Muscle layer of duodenum (tissue), 2 donors: ENCODE results near the gene TYW1.
"Not testable (repeated sequence)": the region's sequence is repeated elsewhere in the genome, so short reads cannot be mapped to it uniquely, and the experiment has no call there.

Experiments
- H3K27ac ChIP-seq: one replicate; pipeline ENCODE4 v1.7.0; 2013; ENCODE audit warnings: mild to moderate bottlenecking, low read length
- H3K27me3 ChIP-seq: one replicate; pipeline ENCODE4 v1.7.0; 2013; ENCODE audit warnings: low read depth, mild to moderate bottlenecking, control low read depth, low read length
- H3K36me3 ChIP-seq, 2 donors: one replicate each; pipeline ENCODE4 v1.7.0; 2013; ENCODE audit warnings: low read length in 2 of 2, control low read depth in 1 of 2, mild to moderate bottlenecking in 1 of 2; ENCODE audit not compliant: insufficient read depth in 2 of 2, control insufficient read depth in 1 of 2
- H3K4me1 ChIP-seq, 2 donors: one replicate each; pipeline ENCODE4 v1.7.0; 2013; ENCODE audit warnings: low read length in 2 of 2, mild to moderate bottlenecking in 2 of 2, control low read depth in 1 of 2, moderate library complexity in 1 of 2; ENCODE audit not compliant: insufficient read depth in 2 of 2, control insufficient read depth in 1 of 2
- H3K4me3 ChIP-seq, 2 donors: one replicate each; pipeline ENCODE4 v1.7.0; 2013; ENCODE audit warnings: low read length in 2 of 2, low read depth in 1 of 2, mild to moderate bottlenecking in 1 of 2
- H3K9me3 ChIP-seq, 2 donors: one replicate each; pipeline ENCODE4 v1.7.0; 2013; ENCODE audit warnings: low read length in 2 of 2, control low read depth in 1 of 2, mild to moderate bottlenecking in 1 of 2; ENCODE audit not compliant: control insufficient read depth in 1 of 2
- donor health status: healthy.

The TYW1 gene

DNA sequence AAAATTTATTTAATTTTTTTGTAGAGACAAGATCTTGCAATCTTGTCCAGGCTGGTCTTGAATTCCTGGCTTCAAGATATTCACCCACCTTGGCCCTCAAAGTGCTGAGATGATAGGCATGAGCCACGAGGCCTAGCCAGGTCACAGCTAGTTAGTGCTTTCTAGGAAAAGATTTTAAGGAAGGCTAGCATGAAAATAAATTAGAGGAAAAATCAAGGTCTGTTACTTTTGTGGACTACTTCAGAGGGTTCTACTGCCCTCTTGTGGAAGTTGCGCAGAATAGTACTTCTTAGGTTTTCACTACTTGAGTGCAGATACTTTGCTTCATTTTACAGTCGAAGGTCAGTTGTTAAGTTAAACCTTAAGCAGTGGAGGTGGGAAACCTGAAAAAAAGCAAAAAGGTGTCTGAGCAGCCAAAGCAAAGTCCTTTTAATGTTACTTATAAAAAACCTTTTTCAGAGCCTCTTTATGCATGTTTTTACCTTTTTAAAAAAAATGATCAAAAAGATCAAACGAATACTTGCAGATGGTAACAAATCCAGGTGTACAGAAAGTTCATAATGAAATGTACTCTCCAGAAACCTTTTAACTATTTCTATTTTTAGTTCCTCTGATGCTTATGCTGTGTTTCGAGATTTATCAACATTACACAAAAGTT is 4.1 kb downstream of the TYW1 start:
- not testable (repeated sequence) for H3K9me3 ChIP-seq, H3K27ac ChIP-seq, H3K4me1 ChIP-seq, H3K4me3 ChIP-seq, H3K36me3 ChIP-seq, H3K27me3 ChIP-seq

DNA sequence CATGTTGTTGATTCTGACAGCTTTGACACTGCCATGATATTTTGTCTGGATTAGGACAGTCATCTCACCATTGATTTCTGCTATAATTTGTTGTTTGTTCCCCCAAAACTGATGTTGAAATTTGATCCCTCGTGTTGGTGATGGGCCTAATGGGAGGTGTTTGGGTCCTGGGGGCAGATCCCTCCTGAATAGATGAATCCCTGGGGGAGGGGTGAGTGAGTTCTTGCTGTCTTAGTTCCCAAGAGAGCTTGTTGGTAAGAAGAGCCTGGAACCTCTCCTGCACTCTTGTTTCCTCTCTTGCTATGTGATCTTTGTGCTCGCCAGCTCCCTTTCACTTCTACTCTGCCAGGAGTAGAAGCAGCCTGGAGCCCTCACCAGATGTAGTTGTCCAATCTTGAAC is 7.5 kb downstream of the TYW1 start:
- H3K27me3 ChIP-seq, result not testable (repeated sequence)

DNA sequence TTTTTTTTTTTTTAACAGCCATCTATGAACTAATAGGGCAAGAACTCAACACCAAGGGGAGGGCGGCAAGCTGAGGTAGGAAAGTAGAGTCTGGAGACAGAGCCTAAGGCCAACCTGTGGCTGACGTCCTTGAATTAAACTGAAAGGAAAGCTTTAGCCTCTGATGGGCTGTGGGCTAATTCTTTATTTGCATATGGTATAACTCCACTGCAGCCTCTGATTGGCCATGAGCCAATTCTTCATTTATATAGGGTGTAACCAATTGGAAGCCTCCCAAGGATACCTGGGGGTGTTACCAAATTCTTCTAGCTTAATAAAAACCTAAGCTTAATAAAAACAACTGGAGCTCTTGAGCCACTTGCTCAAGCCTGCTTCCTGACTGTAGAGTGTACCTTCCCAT is 10.3 kb downstream of the TYW1 start:
- no peak overlapping the region for H3K4me3 ChIP-seq
- H3K27ac ChIP-seq, result no peak overlapping the region
- no peaks in the 10 kb centered on the region for H3K9me3 ChIP-seq
- H3K36me3 ChIP-seq, result peaks cover 0 to 22% of the 10 kb centered on the region in 2 donors
- H3K27me3 ChIP-seq, result no peaks in the 10 kb centered on the region
- no peaks in the 10 kb centered on the region for H3K4me1 ChIP-seq

More for the DNA sequence above, 7.5 kb downstream of the TYW1 start:
- H3K36me3 ChIP-seq, H3K4me3 ChIP-seq, H3K4me1 ChIP-seq, H3K27ac ChIP-seq, H3K9me3 ChIP-seq: not testable (repeated sequence)

- Histone ChIP-seq H3K27ac (no peak overlapping the region), H3K27me3 (no peaks in the 10 kb centered on the region), H3K9me3 (no peaks in the 10 kb centered on the region), H3K4me3 (no peak overlapping the region), H3K36me3 (peaks cover 0 to 25% of the 10 kb centered on the region in 2 donors), H3K4me1 (no peaks in the 10 kb centered on the region)
These were observed 11.6 kb downstream of the TYW1 start for GRCh38 chr7:67008260-67008659.

- H3K4me1 ChIP-seq, result not testable (repeated sequence)
- peaks cover 0 to 28% of the 10 kb centered on the region in 2 donors for H3K36me3 ChIP-seq
These were observed 13.0 kb downstream of the TYW1 start for GRCh38 chr7:67009677-67010076.

DNA sequence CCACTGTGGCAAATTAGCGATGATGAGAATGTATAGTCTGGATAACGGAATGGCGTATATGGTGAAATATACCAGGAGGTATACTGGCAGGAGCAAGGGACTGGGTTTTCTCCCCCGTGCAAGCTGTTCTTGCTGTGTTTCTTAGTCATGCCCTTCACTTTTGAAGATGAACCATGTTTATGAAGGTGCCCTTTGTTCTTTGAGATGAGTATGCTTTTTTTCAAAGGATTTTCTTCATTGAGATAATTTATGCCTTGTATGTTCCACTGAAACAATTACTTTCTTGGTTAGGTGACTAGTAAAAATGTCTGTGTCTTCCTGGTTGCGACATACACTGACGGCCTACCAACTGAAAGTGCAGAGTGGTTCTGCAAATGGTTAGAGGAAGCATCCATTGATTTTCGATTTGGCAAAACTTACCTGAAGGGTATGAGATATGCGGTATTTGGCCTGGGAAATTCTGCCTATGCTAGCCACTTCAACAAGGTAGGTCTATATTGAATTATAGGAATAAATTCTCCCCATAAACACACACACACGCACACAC is 17.5 kb downstream of the TYW1 start:
- H3K27ac ChIP-seq, H3K27me3 ChIP-seq, H3K9me3 ChIP-seq, H3K4me1 ChIP-seq, H3K4me3 ChIP-seq: not testable (repeated sequence)
- H3K36me3 ChIP-seq, result peaks cover 0 to 38% of the 10 kb centered on the region in 2 donors

More at GRCh38 chr7:67009677-67010076, 13.0 kb downstream of the TYW1 start:
- not testable (repeated sequence) for H3K27ac ChIP-seq, H3K4me3 ChIP-seq, H3K27me3 ChIP-seq, H3K9me3 ChIP-seq

- not testable (repeated sequence) for H3K27ac ChIP-seq, H3K27me3 ChIP-seq, H3K9me3 ChIP-seq, H3K4me1 ChIP-seq, H3K4me3 ChIP-seq
- peaks cover 12 to 45% of the 10 kb centered on the region in 2 donors for H3K36me3 ChIP-seq
These were observed 21.3 kb downstream of the TYW1 start for GRCh38 chr7:67017971-67018370.

- H3K4me3 ChIP-seq, result no peak overlapping the region
- H3K27me3 ChIP-seq, result no peaks in the 10 kb centered on the region
- H3K27ac ChIP-seq, result no peak overlapping the region
- no peaks in the 10 kb centered on the region for H3K9me3 ChIP-seq
- no peaks in the 10 kb centered on the region for H3K4me1 ChIP-seq
- peaks cover 12 to 41% of the 10 kb centered on the region in 2 donors for H3K36me3 ChIP-seq
These were observed 22.3 kb downstream of the TYW1 start for GRCh38 chr7:67018940-67019339.

DNA sequence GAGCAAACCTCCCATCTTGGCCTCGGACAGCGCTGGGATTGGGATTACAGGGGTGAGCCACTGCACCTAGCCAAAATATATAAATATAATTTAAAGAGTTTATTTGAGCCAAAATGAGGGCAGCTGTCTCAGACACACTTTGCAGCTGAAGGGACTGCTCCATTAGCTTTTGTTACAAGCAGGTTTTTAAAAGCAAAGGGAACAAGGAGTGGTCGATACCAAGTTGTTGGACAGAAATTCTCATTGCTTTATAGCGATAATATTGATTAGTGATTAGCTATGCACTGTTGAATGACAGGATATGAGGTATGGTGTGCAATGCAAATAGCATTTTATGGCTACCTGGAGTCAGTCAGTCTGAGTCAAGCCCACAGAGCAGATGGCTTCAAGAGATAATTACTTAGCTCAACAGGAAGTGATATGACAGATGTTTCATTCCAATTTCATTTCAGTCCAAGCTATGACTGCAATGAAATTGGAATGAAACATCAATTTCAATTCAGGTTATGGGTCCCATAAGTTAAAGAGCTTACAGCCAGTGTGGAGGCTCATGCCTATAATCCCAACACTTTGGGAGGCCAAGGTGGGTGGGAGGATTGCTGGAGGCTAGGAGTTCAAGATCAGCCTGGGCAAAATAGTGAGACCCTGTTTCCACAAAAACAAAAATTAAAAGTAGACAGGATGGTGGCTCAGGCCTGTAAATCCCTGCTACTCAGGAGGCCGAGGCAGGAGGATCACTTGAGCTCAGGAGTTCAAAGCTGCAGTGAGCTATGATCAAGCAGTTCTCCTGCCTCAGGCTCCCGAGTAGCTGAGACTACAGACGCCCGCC is 23.1 kb downstream of the TYW1 start:
- H3K36me3 ChIP-seq, result peaks cover 12 to 41% of the 10 kb centered on the region in 2 donors
- H3K4me1 ChIP-seq, result no peaks in the 10 kb centered on the region
- H3K9me3 ChIP-seq, result no peaks in the 10 kb centered on the region
- H3K27ac ChIP-seq, result no peak overlapping the region
- no peak overlapping the region for H3K4me3 ChIP-seq
- H3K27me3 ChIP-seq, result no peaks in the 10 kb centered on the region

DNA sequence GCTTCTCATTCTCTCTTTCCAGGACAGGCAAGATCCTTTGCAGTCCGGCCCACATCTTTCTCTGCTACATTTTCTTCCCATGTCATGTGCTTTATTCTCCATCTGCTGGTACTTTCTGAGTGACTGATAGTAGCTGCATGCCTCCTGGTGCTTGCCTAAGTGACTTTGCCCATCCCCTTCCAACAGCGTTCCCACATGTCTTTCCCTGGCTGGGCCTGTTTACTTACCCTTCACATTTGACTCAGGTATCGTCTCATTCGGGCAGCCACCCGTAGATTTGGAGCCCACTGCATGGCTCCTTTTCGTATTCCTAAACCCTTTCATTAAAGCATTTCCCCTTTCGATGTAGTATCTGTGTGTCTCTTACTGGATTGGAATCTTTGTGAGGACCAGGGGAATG is 24.6 kb downstream of the TYW1 start:
- peaks cover 12 to 33% of the 10 kb centered on the region in 2 donors for H3K36me3 ChIP-seq
- no peaks in the 10 kb centered on the region for H3K4me1 ChIP-seq
- no peak overlapping the region for H3K27ac ChIP-seq
- no peak overlapping the region for H3K4me3 ChIP-seq
- no peaks in the 10 kb centered on the region for H3K9me3 ChIP-seq
- H3K27me3 ChIP-seq, result no peaks in the 10 kb centered on the region

DNA sequence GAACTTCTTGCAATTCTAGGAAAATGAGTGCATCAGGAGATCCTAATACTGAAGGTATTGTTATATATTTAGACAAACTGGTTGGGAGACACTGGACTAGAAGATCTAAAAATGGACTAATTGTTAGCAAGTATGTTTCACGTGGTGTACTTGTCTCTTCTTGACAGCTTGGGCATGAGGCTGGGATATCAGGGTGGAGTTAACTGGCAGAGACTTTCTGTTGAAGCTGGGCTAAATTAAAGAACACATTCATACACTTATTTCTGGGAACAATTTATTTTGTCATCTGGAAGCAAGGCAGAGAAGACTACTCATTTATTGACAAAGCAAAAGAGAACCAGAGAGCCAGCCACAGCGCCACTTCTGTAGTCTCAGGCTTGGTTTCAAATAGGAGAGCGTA is 25.9 kb downstream of the TYW1 start:
- no peaks in the 10 kb centered on the region for H3K9me3 ChIP-seq
- no peak overlapping the region for H3K4me3 ChIP-seq
- H3K4me1 ChIP-seq, result no peaks in the 10 kb centered on the region
- H3K36me3 ChIP-seq, result peaks cover 12 to 33% of the 10 kb centered on the region in 2 donors
- H3K27me3 ChIP-seq, result no peaks in the 10 kb centered on the region
- no peak overlapping the region for H3K27ac ChIP-seq
